Esophagus muscularis mucosa (tissue), 4 donors: ENCODE results near the gene OSBP2. TPM values are rescaled to one million over a fixed set of nuclear protein-coding genes. Genes with fewer than 3 reads are reported as not detected.

Experiments used
- DNase-seq: peaks from one replicate; pipeline ENCODE4 v3.0.0-alpha.2; 2017; ENCODE audit errors: extremely low spot score
- H3K27ac ChIP-seq, 4 donors: fragments of 200-600 bp; sonication (generic); replicated peaks in 1 of 4; 1 replicate in 3 of 4; 2 replicates in 1 of 4; pipeline ENCODE4 v1.5.1; 2016 to 2019; ENCODE audit warnings: mild to moderate bottlenecking in 1 of 4
- H3K27me3 ChIP-seq, 4 donors: fragments of 200-600 bp; sonication (generic); one replicate each; pipeline versions ENCODE4 v1.5.1 to v1.6.0; 2016 to 2019
- H3K36me3 ChIP-seq, 4 donors: fragments of 200-600 bp; sonication (generic); one replicate each; pipeline ENCODE4 v1.5.1; 2016 to 2019
- H3K4me1 ChIP-seq, 4 donors: fragments of 200-600 bp; sonication (generic); one replicate each; pipeline ENCODE4 v1.5.1; 2016 to 2019
- H3K4me3 ChIP-seq, 4 donors: fragments of 200-600 bp; sonication (generic); 1 replicate in 2 of 4; 2 replicates in 2 of 4; pipeline ENCODE4 v1.5.1; 2016 to 2019; ENCODE audit warnings: mild to moderate bottlenecking in 4 of 4, moderate library complexity in 1 of 4
- H3K9me3 ChIP-seq, 4 donors: fragments of 200-600 bp; sonication (generic); 1 replicate in 3 of 4; 2 replicates in 1 of 4; pipeline ENCODE4 v1.5.1; 2016 to 2019
- EP300 ChIP-seq: sonication (generic); formaldehyde crosslinking; IDR thresholded peaks from one replicate; pipeline ENCODE4 v1.6.1; 2017; ENCODE audit warnings: antibody characterized with exemption
- POLR2A ChIP-seq: fragments of 450-650 bp; IDR thresholded peaks from one replicate; pipeline ENCODE4 v1.6.1; 2017; ENCODE audit warnings: antibody characterized with exemption, moderate library complexity, mild to moderate bottlenecking, low read depth
- POLR2AphosphoS5 ChIP-seq, 2 donors: sonication (generic); formaldehyde crosslinking; IDR thresholded peaks; one replicate each; pipeline ENCODE4 v1.6.1; 2017; ENCODE audit warnings: antibody characterized with exemption in 2 of 2
- WGBS: methylation state at CpG from one replicate; pipeline ENCODE4 v1.1.5; 2018; 5-methylcytosine and 5-hydroxymethylcytosine counted together
- intact Hi-C: fragments of 100-400 bp; cut with DNase I; formaldehyde crosslinking; loops from one replicate; pipeline ENCODE4 v1.15.1; 2023
- total RNA-seq, 4 donors: library from RNA; depleted of rRNA; stranded (reverse); fragments of >200 nt; gene quantifications; one replicate each; pipeline versions ENCODE4 v1.1.0 to v1.2.1, GENCODE V29; 2016
- TF ChIP-seq, protein P1 (sequence below), 3 experiments: fragments of 200-600 bp in 2 of 3; fragments of 450-650 bp in 1 of 3; sonication (generic) in 2 of 3; IDR thresholded peaks; one replicate each; pipeline ENCODE4 v1.5.1; 2017 to 2019; ENCODE audit warnings: antibody characterized with exemption in 3 of 3, mild to moderate bottlenecking in 2 of 3, moderate library complexity in 1 of 3

Gene OSBP2
- total RNA-seq, 4 donors from 2014 or later, result 0.42 to 4.6 (median 2.9) TPM

DNA sequence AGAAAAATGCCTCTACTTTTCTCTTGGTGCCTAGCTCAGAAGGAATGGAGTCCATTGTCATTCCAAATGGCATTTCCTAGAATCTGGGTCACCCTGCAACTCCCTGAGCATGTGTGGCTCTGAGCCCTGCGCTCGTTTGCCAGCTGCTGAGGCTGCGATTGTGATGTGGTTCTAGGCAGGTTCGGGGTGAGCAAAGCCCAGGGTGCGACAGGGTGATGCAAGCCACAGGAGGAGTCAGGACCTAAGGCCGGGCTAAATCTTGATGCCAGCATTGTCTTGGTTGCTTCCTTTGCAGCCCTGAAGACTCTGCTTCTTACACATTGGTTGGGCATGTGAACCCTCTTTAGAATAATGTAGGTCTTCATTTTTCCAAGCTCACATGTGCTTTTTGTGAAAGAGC is 142.9 kb downstream of the OSBP2 start:
- no peak overlapping the region for H3K4me3 ChIP-seq
- H3K27me3 ChIP-seq, result no peaks in the 10 kb centered on the region
- peak; percentile 31 for DNase-seq
- H3K4me1 ChIP-seq, result no peaks in the 10 kb centered on the region
- no peak overlapping the region for H3K27ac ChIP-seq
- no peaks in the 10 kb centered on the region for H3K36me3 ChIP-seq
- TF ChIP-seq POLR2AphosphoS5 (IDR thresholded peaks at IDR 0.05), result no peak
- TF ChIP-seq EP300, result no peak
- TF ChIP-seq, protein P1, sequence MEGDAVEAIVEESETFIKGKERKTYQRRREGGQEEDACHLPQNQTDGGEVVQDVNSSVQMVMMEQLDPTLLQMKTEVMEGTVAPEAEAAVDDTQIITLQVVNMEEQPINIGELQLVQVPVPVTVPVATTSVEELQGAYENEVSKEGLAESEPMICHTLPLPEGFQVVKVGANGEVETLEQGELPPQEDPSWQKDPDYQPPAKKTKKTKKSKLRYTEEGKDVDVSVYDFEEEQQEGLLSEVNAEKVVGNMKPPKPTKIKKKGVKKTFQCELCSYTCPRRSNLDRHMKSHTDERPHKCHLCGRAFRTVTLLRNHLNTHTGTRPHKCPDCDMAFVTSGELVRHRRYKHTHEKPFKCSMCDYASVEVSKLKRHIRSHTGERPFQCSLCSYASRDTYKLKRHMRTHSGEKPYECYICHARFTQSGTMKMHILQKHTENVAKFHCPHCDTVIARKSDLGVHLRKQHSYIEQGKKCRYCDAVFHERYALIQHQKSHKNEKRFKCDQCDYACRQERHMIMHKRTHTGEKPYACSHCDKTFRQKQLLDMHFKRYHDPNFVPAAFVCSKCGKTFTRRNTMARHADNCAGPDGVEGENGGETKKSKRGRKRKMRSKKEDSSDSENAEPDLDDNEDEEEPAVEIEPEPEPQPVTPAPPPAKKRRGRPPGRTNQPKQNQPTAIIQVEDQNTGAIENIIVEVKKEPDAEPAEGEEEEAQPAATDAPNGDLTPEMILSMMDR (IDR thresholded peaks at IDR 0.05), result no peak
- WGBS, result 72% methylated on average over 6 of the region's 6 CpGs
- H3K9me3 ChIP-seq, result peaks cover 0 to 7% (median 7%) of the 10 kb centered on the region in 4 donors
- intact Hi-C loops, result no loop called here

DNA sequence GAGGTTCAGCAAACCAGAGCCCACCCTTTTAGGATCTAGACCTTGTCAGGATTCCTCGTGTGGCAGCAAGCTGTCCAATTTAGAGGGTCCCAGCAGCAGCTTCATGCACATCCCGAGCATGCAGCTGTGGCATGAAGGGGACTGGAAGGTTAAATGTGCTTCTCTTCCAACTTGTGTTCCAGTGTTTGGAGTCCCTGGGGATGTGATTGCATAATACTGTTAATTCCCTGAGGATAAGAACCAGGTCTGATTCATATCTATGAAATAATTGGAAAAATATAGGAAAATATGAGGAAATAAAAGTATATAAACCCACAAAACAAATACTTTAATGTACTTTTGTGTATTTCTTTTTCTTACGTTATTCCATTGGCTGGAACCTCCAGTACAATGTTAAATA is 143.4 kb downstream of the OSBP2 start:
- Histone ChIP-seq H3K27me3 (no peaks in the 10 kb centered on the region), H3K36me3 (no peaks in the 10 kb centered on the region), H3K4me1 (no peaks in the 10 kb centered on the region), H3K9me3 (peaks cover 0 to 7% (median 7%) of the 10 kb centered on the region in 4 donors), H3K27ac (no peak overlapping the region), H3K4me3 (no peak overlapping the region)
- TF ChIP-seq, protein P1 (IDR thresholded peaks at IDR 0.05), result no peak
- TF ChIP-seq POLR2AphosphoS5 (IDR thresholded peaks at IDR 0.05) (no peak), EP300 (no peak), POLR2A (no peak)
- intact Hi-C loops, result no loop called here
- DNase-seq, result peak; percentile 14
- WGBS, result 81% methylated on average over 3 of the region's 3 CpGs

DNA sequence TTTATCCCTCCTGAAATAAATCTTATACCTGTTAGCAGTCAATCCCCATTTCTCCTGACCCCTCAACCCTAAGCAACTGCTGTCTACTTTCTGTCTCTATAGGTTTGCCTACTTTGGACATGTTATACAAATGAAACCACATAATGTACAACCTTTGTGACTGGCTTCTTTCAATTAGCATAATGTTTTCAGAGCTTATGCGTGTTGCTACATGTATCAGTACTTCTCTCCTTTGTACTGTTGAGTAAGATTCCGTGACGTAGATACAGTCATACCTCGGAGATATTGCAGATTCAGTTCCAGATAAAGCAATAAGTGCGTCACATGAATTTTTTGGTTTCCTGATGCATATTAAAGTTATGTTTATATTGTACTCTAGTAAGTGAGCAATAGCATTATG is 146.6 kb downstream of the OSBP2 start:
- Histone ChIP-seq H3K27ac (no peak overlapping the region), H3K36me3 (no peaks in the 10 kb centered on the region), H3K4me3 (no peak overlapping the region), H3K4me1 (no peaks in the 10 kb centered on the region), H3K9me3 (peaks cover 0 to 7% (median 7%) of the 10 kb centered on the region in 4 donors), H3K27me3 (no peaks in the 10 kb centered on the region)
- intact Hi-C loops, result no loop called here
- TF ChIP-seq POLR2AphosphoS5 (IDR thresholded peaks at IDR 0.05) (no peak), EP300 (no peak), POLR2A (no peak)
- TF ChIP-seq, protein P1 (IDR thresholded peaks at IDR 0.05), result no peak
- DNase-seq, result no peak
- 95% methylated on average over 5 of the region's 5 CpGs for WGBS

DNA sequence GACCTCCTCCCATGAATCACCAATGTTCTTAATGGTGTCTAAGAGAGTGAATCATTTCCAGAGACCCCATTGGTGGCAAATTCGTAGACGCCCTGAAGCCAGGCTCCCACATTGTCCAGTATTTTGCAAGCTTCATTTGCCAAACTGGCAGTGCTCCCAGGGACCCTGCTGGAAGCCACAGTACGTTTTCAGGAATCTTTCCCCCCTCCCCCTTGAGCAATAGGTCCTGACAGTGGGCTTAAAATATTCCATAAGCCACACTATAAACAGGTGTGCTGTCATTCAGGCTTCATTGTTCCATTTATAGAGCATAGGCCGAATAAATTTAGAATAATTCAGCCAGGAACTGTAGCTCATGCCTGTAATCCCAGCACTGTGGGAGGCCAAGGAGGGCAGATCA is 148.6 kb downstream of the OSBP2 start:
- Histone ChIP-seq H3K9me3 (peaks cover 0 to 8% (median 1%) of the 10 kb centered on the region in 4 donors), H3K4me1 (no peaks in the 10 kb centered on the region), H3K27me3 (no peaks in the 10 kb centered on the region), H3K27ac (no peak overlapping the region), H3K36me3 (no peaks in the 10 kb centered on the region), H3K4me3 (no peak overlapping the region)
- intact Hi-C loops, result no loop called here
- WGBS, result 70% methylated on average over 4 of the region's 4 CpGs
- TF ChIP-seq, protein P1 (IDR thresholded peaks at IDR 0.05), result no peak
- no peak for TF ChIP-seq POLR2AphosphoS5 (IDR thresholded peaks at IDR 0.05)
- TF ChIP-seq EP300, result no peak
- TF ChIP-seq POLR2A, result no peak
- no peak for DNase-seq

DNA sequence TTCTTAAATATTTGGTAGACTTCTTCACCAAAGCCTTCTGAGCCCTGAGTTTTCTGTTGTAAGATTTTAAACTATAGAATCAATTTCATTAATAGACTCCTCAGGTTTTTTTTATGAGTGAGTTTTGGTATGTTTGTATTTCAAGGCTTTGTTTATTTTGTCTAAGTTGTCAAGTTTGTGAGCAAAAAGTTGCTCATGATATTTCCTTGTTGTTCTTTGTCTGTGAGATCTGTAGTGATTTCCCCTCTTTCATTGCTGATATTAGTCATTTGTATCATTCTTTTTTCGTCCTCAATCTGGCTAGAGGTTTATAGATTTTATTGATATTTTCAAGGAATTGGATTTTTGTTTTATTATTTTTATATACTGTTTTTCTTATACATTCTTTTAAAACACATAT is 152.9 kb downstream of the OSBP2 start:
- H3K36me3 ChIP-seq, result no peaks in the 10 kb centered on the region
- no peaks in the 10 kb centered on the region for H3K4me1 ChIP-seq
- intact Hi-C loops, result no loop called here
- no peak overlapping the region for H3K4me3 ChIP-seq
- TF ChIP-seq EP300, result no peak
- TF ChIP-seq, protein P1 (IDR thresholded peaks at IDR 0.05), result no peak
- no peak for TF ChIP-seq POLR2A
- TF ChIP-seq POLR2AphosphoS5 (IDR thresholded peaks at IDR 0.05), result no peak
- H3K27me3 ChIP-seq, result no peaks in the 10 kb centered on the region
- H3K27ac ChIP-seq, result no peak overlapping the region
- H3K9me3 ChIP-seq, result peaks cover 0 to 5% (median 0%) of the 10 kb centered on the region in 4 donors
- 78% methylated on average over 1 of the region's 1 CpG for WGBS
- DNase-seq, result no peak
